ENCODE data around the gene SMARCA4. TPM values are rescaled to one million over a fixed set of nuclear protein-coding genes. Genes with fewer than 3 reads are reported as not detected.
A peak's percentile ranks its signal among the peaks of the same experiment; 100 is the strongest.

Gene SMARCA4
- total RNA-seq, 6 experiments from 2014 or later = 26.3 to 45.8 (median 27.7) TPM

DNA sequence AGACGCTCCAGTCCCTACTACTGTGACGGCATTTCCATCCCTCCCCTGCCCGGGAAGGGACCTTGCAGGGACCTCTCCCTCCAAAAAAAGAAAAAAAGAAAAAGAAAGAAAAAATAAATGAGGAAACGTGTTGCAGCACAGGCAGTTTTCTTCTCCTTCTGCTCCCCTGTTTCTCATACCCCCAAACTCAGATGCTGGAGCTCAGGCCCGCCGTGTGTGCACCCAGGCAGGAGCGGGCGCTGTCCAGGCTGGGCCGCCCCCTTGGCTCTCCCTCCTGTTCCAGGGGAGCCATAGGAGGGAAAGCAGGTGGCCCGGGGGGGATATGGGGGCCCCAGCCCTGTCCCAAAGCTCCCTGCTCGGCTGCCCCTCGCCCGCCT lies 38.2 kb upstream of the SMARCA4 start:
- H3K4me1 ChIP-seq = peaks cover 0 to 5% (median 0%) of the 10 kb centered on the region in 4 donors
- 57% methylated on average over 1 of the region's 13 CpGs for WGBS (ENCODE audit: insufficient coverage, low coverage, low lambda C conversion rate, missing lambda C conversion rate)
- intact Hi-C loops (cut with DNase I) = loop anchor here (5.0 to 10.0 kb wide), 2 partner anchors 48 to 50 kb away; partner anchors contain the start of gene CARM1 (in 2 of the 2)
- H3K9me3 ChIP-seq = no peaks in the 10 kb centered on the region
- no peak for TF ChIP-seq POLR2A (IDR thresholded peaks at IDR 0.05)
- TF ChIP-seq, protein P1, sequence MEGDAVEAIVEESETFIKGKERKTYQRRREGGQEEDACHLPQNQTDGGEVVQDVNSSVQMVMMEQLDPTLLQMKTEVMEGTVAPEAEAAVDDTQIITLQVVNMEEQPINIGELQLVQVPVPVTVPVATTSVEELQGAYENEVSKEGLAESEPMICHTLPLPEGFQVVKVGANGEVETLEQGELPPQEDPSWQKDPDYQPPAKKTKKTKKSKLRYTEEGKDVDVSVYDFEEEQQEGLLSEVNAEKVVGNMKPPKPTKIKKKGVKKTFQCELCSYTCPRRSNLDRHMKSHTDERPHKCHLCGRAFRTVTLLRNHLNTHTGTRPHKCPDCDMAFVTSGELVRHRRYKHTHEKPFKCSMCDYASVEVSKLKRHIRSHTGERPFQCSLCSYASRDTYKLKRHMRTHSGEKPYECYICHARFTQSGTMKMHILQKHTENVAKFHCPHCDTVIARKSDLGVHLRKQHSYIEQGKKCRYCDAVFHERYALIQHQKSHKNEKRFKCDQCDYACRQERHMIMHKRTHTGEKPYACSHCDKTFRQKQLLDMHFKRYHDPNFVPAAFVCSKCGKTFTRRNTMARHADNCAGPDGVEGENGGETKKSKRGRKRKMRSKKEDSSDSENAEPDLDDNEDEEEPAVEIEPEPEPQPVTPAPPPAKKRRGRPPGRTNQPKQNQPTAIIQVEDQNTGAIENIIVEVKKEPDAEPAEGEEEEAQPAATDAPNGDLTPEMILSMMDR (IDR thresholded peaks at IDR 0.05) = no peak
- DNase-seq (no peak), ATAC-seq (no peak)
- no peak overlapping the region for H3K4me3 ChIP-seq
- no peaks in the 10 kb centered on the region for H3K27me3 ChIP-seq
- no peak overlapping the region for H3K27ac ChIP-seq
- H3K36me3 ChIP-seq = peaks cover 0 to 18% (median 12%) of the 10 kb centered on the region in 4 donors

DNA sequence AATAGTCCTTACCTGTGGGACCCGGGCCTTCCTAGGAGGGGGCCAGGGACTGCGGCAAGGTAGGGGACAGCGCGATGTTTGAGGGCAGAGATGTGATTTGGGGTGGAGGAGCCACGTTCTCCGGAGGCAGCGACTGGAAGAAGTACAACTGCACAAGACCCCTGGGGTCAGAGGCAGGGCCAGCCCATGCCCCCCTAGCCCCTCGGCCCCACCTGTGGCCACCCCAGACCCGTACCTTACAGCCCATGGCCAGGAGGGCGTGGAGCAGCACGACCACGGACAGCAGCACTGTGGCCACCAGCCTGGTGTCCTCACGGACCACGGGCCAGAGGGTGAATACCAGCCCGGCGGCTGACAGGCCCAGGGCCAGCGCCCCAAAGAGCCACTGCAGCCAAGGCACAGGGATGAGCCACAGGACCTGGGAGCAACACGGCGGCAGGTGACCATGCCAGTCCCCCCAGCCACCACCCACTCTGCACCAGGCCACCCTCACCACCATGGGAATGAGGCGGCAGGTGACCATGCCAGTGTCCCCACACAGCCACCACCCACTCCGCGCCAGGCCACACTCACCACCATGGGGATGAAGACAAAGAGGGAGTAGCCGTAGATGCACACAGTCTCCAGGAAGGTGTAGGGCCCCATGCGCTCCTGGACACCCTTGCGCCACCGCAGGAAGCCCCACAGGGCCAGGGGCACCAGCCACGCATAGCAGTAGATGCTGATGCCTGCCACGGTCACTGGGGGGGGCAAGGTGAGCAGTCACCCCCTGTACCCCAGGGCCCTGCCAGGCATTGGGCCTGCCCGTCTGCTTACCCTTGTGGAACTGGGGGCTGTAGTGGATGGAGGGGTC lies 37.3 kb upstream of the SMARCA4 start:
- intact Hi-C loops (cut with DNase I) = loop anchor here (5.0 to 10.0 kb wide), 2 partner anchors 49 to 51 kb away; partner anchors contain the start of gene CARM1 (in 2 of the 2)
- 92% methylated on average over 4 of the region's 29 CpGs for WGBS (ENCODE audit: insufficient coverage, low coverage, low lambda C conversion rate, missing lambda C conversion rate)

DNA sequence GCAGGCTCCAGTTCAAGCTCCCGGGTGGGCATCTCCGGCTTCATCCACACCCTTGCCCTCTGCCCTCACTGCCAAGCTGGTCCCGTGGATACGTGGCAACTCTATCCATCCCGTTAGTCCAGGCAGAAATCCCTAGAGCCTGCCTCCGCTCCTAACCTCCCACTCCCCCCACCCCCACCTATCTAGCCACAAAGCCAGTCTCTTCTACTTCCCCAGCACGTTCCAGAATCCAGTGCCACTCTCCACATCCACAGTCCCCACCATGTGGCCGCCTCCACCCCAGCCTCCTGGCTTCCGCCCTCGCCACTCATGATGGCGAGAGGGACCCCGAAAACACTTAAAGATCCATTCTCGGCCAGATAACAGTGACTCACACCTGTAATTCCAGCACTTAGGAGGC lies 36.2 kb upstream of the SMARCA4 start:
- WGBS (ENCODE audit: insufficient coverage, low coverage, low lambda C conversion rate, missing lambda C conversion rate) = 89% methylated on average over 11 of the region's 13 CpGs
- Histone ChIP-seq H3K9me3 (no peaks in the 10 kb centered on the region), H3K4me3 (no peak overlapping the region), H3K4me1 (peaks cover 0 to 13% (median 1%) of the 10 kb centered on the region in 4 donors), H3K36me3 (peaks cover 0 to 18% (median 12%) of the 10 kb centered on the region in 4 donors), H3K27ac (no peak overlapping the region), H3K27me3 (no peaks in the 10 kb centered on the region)
- intact Hi-C loops (cut with DNase I) = loop anchor here (5.0 to 10.0 kb wide), 2 partner anchors 50 to 52 kb away; partner anchors contain the start of gene CARM1 (in 2 of the 2)
- ATAC-seq = no peak
- TF ChIP-seq, protein P1 (IDR thresholded peaks at IDR 0.05) = no peak
- no peak for TF ChIP-seq POLR2A (IDR thresholded peaks at IDR 0.05)
- DNase-seq = no peak

More for the DNA sequence above, 37.3 kb upstream of the SMARCA4 start:
- peaks cover 0 to 10% (median 0%) of the 10 kb centered on the region in 4 donors for H3K4me1 ChIP-seq
- H3K36me3 ChIP-seq = peaks cover 0 to 18% (median 12%) of the 10 kb centered on the region in 4 donors
- no peak overlapping the region for H3K27ac ChIP-seq
- DNase-seq (no peak), ATAC-seq (peak in 1 of 4 donors; percentile 2)
- H3K4me3 ChIP-seq = no peak overlapping the region
- no peaks in the 10 kb centered on the region for H3K27me3 ChIP-seq
- TF ChIP-seq POLR2A (IDR thresholded peaks at IDR 0.05) = no peak
- TF ChIP-seq, protein P1 (IDR thresholded peaks at IDR 0.05) = no peak
- no peaks in the 10 kb centered on the region for H3K9me3 ChIP-seq

DNA sequence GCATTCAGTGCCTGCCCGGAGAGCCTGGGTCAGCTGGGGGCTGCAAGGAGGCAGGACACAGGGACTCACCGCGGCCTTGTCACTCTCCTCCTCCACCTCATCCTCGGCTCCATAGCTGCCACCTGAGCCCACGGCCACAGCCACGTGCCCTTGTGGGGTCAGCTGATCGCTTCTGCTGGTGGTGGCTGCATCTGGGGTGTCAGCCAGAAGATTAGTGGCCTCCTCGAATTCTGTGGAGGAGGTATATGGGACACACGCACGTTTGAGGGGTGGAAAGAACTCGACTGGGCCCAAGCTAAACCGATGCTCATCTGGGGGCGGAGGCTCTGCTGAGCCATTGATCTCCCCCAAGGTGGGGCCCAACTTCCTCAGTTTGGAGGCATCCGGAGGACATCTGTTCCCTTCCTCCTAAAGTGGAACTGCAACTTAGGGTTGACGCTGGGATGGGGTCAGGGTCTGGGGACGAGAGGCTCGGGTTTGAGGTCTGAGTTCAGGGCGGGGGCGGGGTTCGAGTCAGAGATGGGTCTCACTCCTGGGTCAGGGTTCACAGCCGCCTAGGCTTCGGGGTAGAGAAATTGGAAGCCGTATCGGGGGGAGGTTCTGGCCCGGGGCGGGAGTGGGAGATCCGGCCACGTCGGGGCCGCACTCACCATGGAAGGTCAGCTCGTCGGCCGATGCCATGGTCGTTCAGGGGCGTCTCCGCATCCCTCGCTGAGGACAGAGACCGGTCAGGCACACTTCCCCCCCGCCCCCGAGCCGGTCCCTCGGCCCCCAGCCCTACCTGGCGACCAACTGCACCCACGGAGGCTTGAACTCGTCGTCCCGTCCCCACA lies 32.9 kb upstream of the SMARCA4 start:
- ATAC-seq (no peak), DNase-seq (no peak)
- TF ChIP-seq POLR2A (IDR thresholded peaks at IDR 0.05) = no peak
- TF ChIP-seq, protein P1 (IDR thresholded peaks at IDR 0.05) = no peak
- Histone ChIP-seq H3K9me3 (no peaks in the 10 kb centered on the region), H3K4me3 (peak overlapping the region; percentile 96 to 100 (median 98)), H3K36me3 (peaks cover 0 to 13% (median 4%) of the 10 kb centered on the region in 4 donors), H3K27me3 (no peaks in the 10 kb centered on the region), H3K27ac (peak overlapping the region; percentile 53 to 78 (median 75)), H3K4me1 (peaks cover 0 to 18% (median 5%) of the 10 kb centered on the region in 4 donors)
- 0% methylated on average over 5 of the region's 47 CpGs for WGBS (ENCODE audit: insufficient coverage, low coverage, low lambda C conversion rate, missing lambda C conversion rate)
- intact Hi-C loops (cut with DNase I) = loop anchor here in 1 of 2 donors (10.0 kb wide), 1 partner anchor 53 kb away; the partner anchor contains the start of gene CARM1

Data from right lobe of liver (tissue), 6 donors.